Activated CD8-positive, alpha-beta memory T cell treated with anti-CD3 and anti-CD28 coated beads, Interleukin-2, amount 10 ng/mL, durations not matched to agents 7 days and 5 days (primary cell): Measurements from ENCODE around the gene NOB1. TPM values are rescaled to one million over a fixed set of nuclear protein-coding genes. Genes with fewer than 3 reads are reported as not detected.
"Not testable (repeated sequence)": the region's sequence is repeated elsewhere in the genome, so short reads cannot be mapped to it uniquely, and the experiment has no call there.

Source experiments
- ATAC-seq: fragments of 150-1000 bp; cut with Tn5 transposase; one replicate; pipeline ENCODE4 v1.10.0; 2021; ENCODE audit warnings: moderate library complexity
- CTCF ChIA-PET: fragments of 350-600 bp; sonication (Branson Sonifier 250); formaldehyde crosslinking; loops from one replicate; lab custom pipeline; 2021; ENCODE audit warnings: antibody characterized with exemption; lab: Charles Lee
- DNase-seq: peaks from one replicate; pipeline ENCODE4 v3.0.0-alpha.2; 2020
- H3K27ac Mint-ChIP-seq: one replicate; pipeline ENCODE4 v1.8.0; 2021; ENCODE audit warnings: mild to moderate bottlenecking, mixed read lengths
- H3K27me3 Mint-ChIP-seq: one replicate; pipeline ENCODE4 v1.8.0; 2021; ENCODE audit warnings: mixed read lengths
- H3K36me3 Mint-ChIP-seq: one replicate; pipeline ENCODE4 v1.8.0; 2021; ENCODE audit warnings: mild to moderate bottlenecking, mixed read lengths
- H3K4me1 Mint-ChIP-seq: one replicate; pipeline ENCODE4 v1.8.0; 2021; ENCODE audit warnings: mixed read lengths
- H3K4me3 Mint-ChIP-seq: one replicate; pipeline ENCODE4 v1.8.0; 2021; ENCODE audit warnings: mild to moderate bottlenecking, moderate library complexity, mixed read lengths
- H3K9me3 Mint-ChIP-seq: one replicate; pipeline ENCODE4 v1.8.0; 2022; ENCODE audit warnings: low read depth, mixed read lengths
- total RNA-seq, 2 experiments: library from RNA; stranded (reverse); gene quantifications; one replicate each; pipeline ENCODE4 v1.2.3, GENCODE V29; 2021

The NOB1 gene
- total RNA-seq, 2 experiments from 2014 or later, result 61.4 to 84.2 TPM

- no peaks in the 10 kb centered on the region for H3K27me3 Mint-ChIP-seq
- peaks cover 21% of the 10 kb centered on the region for H3K4me1 Mint-ChIP-seq
- peaks cover 22% of the 10 kb centered on the region for H3K36me3 Mint-ChIP-seq
- ATAC-seq, result no peak
- H3K4me3 Mint-ChIP-seq, result no peak overlapping the region
- CTCF ChIA-PET, result no interaction called here
- no peak for DNase-seq
- peaks cover 7% of the 10 kb centered on the region for H3K9me3 Mint-ChIP-seq
- H3K27ac Mint-ChIP-seq, result no peak overlapping the region
Observed at GRCh38 chr16:69773260-69773947, 18.7 kb upstream of the NOB1 start.

GRCh38 chr16:69771651-69771967, 16.9 kb upstream of the NOB1 start:
- H3K36me3 Mint-ChIP-seq, result peaks cover 17% of the 10 kb centered on the region
- H3K4me1 Mint-ChIP-seq, result peaks cover 27% of the 10 kb centered on the region
- ATAC-seq (no peak), DNase-seq (no peak)
- H3K9me3 Mint-ChIP-seq, result peaks cover 7% of the 10 kb centered on the region
- no peaks in the 10 kb centered on the region for H3K27me3 Mint-ChIP-seq
- no peak overlapping the region for H3K27ac Mint-ChIP-seq
- H3K4me3 Mint-ChIP-seq, result no peak overlapping the region
- CTCF ChIA-PET, result interaction anchor here (1.5 kb wide), 1 partner anchor 9 kb away, joined by 4 read pairs; no protein-coding TSS in a partner anchor

- Mint-ChIP-seq H3K9me3 (no peaks in the 10 kb centered on the region), H3K36me3 (peaks cover 4% of the 10 kb centered on the region), H3K27me3 (no peaks in the 10 kb centered on the region), H3K4me3 (no peak overlapping the region), H3K4me1 (peaks cover 24% of the 10 kb centered on the region), H3K27ac (no peak overlapping the region)
- CTCF ChIA-PET, result interaction anchor here (0.9 to 1.9 kb wide), 3 partner anchors 11 to 161 kb away, joined by 3 to 5 read pairs (median 3); no protein-coding TSS in a partner anchor
- ATAC-seq (no peak), DNase-seq (no peak)
Observed at GRCh38 chr16:69769404-69769803, 14.7 kb upstream of the NOB1 start.

GRCh38 chr16:69768666-69769065, 13.9 kb upstream of the NOB1 start:
- CTCF ChIA-PET, result interaction anchor here (1.3 to 1.9 kb wide), 2 partner anchors 26 to 162 kb away, joined by 3 to 5 read pairs; no protein-coding TSS in a partner anchor
- ATAC-seq (no peak), DNase-seq (no peak)
- Mint-ChIP-seq H3K4me1 (peaks cover 27% of the 10 kb centered on the region), H3K4me3 (no peak overlapping the region), H3K9me3 (no peaks in the 10 kb centered on the region), H3K27ac (no peak overlapping the region), H3K36me3 (peaks cover 2% of the 10 kb centered on the region), H3K27me3 (no peaks in the 10 kb centered on the region)

- H3K9me3 Mint-ChIP-seq, result no peaks in the 10 kb centered on the region
- CTCF ChIA-PET, result interaction anchor here (1.5 to 1.9 kb wide), 2 partner anchors 13 to 163 kb away, joined by 5 to 6 read pairs; partner anchors contain the start of gene NOB1
- H3K27me3 Mint-ChIP-seq, result no peaks in the 10 kb centered on the region
- H3K27ac Mint-ChIP-seq, result no peak overlapping the region
- H3K36me3 Mint-ChIP-seq, result peaks cover 3% of the 10 kb centered on the region
- ATAC-seq (no peak), DNase-seq (no peak)
- H3K4me3 Mint-ChIP-seq, result no peak overlapping the region
- H3K4me1 Mint-ChIP-seq, result peaks cover 30% of the 10 kb centered on the region
Observed at GRCh38 chr16:69767459-69768229, 12.9 kb upstream of the NOB1 start.

- ATAC-seq, result no peak
- Mint-ChIP-seq H3K9me3 (no peaks in the 10 kb centered on the region), H3K36me3 (peaks cover 4% of the 10 kb centered on the region), H3K4me1 (peaks cover 31% of the 10 kb centered on the region), H3K27me3 (no peaks in the 10 kb centered on the region), H3K27ac (peak overlapping the region; percentile 94), H3K4me3 (peak overlapping the region; percentile 93)
- CTCF ChIA-PET, result interaction anchor here (0.9 to 1.2 kb wide), 4 partner anchors 9 to 55 kb away, joined by 3 to 9 read pairs (median 4); partner anchors contain the start of gene NOB1
- DNase-seq, result no peak
Observed at GRCh38 chr16:69763599-69763942, 8.8 kb upstream of the NOB1 start.

GRCh38 chr16:69762814-69763598, 8.3 kb upstream of the NOB1 start:
- H3K4me1 Mint-ChIP-seq, result peaks cover 31% of the 10 kb centered on the region
- CTCF ChIA-PET, result interaction anchor here (0.9 to 1.2 kb wide), 5 partner anchors 9 to 363 kb away, joined by 3 to 9 read pairs (median 4); partner anchors contain the start of gene NOB1
- H3K27ac Mint-ChIP-seq, result peak overlapping the region; percentile 94
- peaks cover 4% of the 10 kb centered on the region for H3K36me3 Mint-ChIP-seq
- no peaks in the 10 kb centered on the region for H3K27me3 Mint-ChIP-seq
- ATAC-seq (peak; percentile 21), DNase-seq (peak; percentile 48)
- no peaks in the 10 kb centered on the region for H3K9me3 Mint-ChIP-seq
- H3K4me3 Mint-ChIP-seq, result peak overlapping the region; percentile 93

- Mint-ChIP-seq H3K27ac (peak within 1 kb of the TSS; percentile 94), H3K36me3 (peaks cover 4% of the 10 kb centered on the region), H3K9me3 (no peaks in the 10 kb centered on the region), H3K27me3 (no peaks in the 10 kb centered on the region), H3K4me1 (peaks cover 29% of the 10 kb centered on the region), H3K4me3 (peak within 1 kb of the TSS; percentile 93)
- ATAC-seq (peak; percentile 94), DNase-seq (peak; percentile 81)
- CTCF ChIA-PET, result interaction anchor here (0.9 to 1.5 kb wide), 7 partner anchors 8 to 366 kb away, joined by 3 to 10 read pairs (median 4); partner anchors contain the start of gene NOB1
Observed at GRCh38 chr16:69761983-69762813, 7.5 kb upstream of the NOB1 start, which contains the start of gene WWP2. TSS of gene WWP2 (plus strand) at chr16:69762332. CDS start at chr16:69787011, 24,679 bp downstream.

GRCh38 chr16:69757375-69757774, 2.6 kb upstream of the NOB1 start:
- not testable (repeated sequence) for H3K27me3 Mint-ChIP-seq, ATAC-seq, H3K9me3 Mint-ChIP-seq, DNase-seq, H3K4me3 Mint-ChIP-seq, H3K36me3 Mint-ChIP-seq, H3K27ac Mint-ChIP-seq
- peaks cover 28% of the 10 kb centered on the region for H3K4me1 Mint-ChIP-seq
- CTCF ChIA-PET, result interaction anchor here (5.6 kb wide), 1 partner anchor 32 kb away, joined by 84 read pairs; the partner anchor contains the start of gene NQO1

GRCh38 chr16:69756705-69757104, 2.0 kb upstream of the NOB1 start:
- H3K4me1 Mint-ChIP-seq, result peaks cover 32% of the 10 kb centered on the region
- H3K4me3 Mint-ChIP-seq, result peak overlapping the region; percentile 30
- peaks cover 13% of the 10 kb centered on the region for H3K36me3 Mint-ChIP-seq
- DNase-seq, result no peak
- no peaks in the 10 kb centered on the region for H3K27me3 Mint-ChIP-seq
- no peak for ATAC-seq
- no peak overlapping the region for H3K27ac Mint-ChIP-seq
- no peaks in the 10 kb centered on the region for H3K9me3 Mint-ChIP-seq
- CTCF ChIA-PET, result interaction anchor here (5.6 kb wide), 1 partner anchor 31 kb away, joined by 84 read pairs; the partner anchor contains the start of gene NQO1

GRCh38 chr16:69754143-69754468, 620 bp downstream of the NOB1 start:
- peak overlapping the region; percentile 100 for H3K4me3 Mint-ChIP-seq
- ATAC-seq, result no peak
- H3K36me3 Mint-ChIP-seq, result peaks cover 29% of the 10 kb centered on the region

GRCh38 chr16:69748694-69749345, 5.9 kb downstream of the NOB1 start:
- Mint-ChIP-seq H3K27me3 (no peaks in the 10 kb centered on the region), H3K4me3 (no peak overlapping the region), H3K4me1 (peaks cover 22% of the 10 kb centered on the region), H3K36me3 (peaks cover 64% of the 10 kb centered on the region), H3K9me3 (no peaks in the 10 kb centered on the region), H3K27ac (no peak overlapping the region)
- ATAC-seq (no peak), DNase-seq (no peak)
- CTCF ChIA-PET, result interaction anchor here (0.6 to 1.9 kb wide), 3 partner anchors 25 to 353 kb away, joined by 3 to 4 read pairs (median 3); no protein-coding TSS in a partner anchor

More at GRCh38 chr16:69754143-69754468, 620 bp downstream of the NOB1 start:
- no peaks in the 10 kb centered on the region for H3K9me3 Mint-ChIP-seq
- peak overlapping the region; percentile 97 for H3K27ac Mint-ChIP-seq
- no peaks in the 10 kb centered on the region for H3K27me3 Mint-ChIP-seq
- CTCF ChIA-PET, result interaction anchor here (0.8 to 5.6 kb wide), 25 partner anchors 8 to 413 kb away, joined by 3 to 84 read pairs (median 6); partner anchors contain the start of gene NQO1
- no peak for DNase-seq
- H3K4me1 Mint-ChIP-seq, result peaks cover 32% of the 10 kb centered on the region
